Measurements from ENCODE around the gene ALK.

ALK gene

GRCh38 chr2:29762239-29762638, 159.1 kb downstream of the ALK start:
- TF ChIP-seq CTCF (IDR thresholded peaks at IDR 0.05; ENCODE audit: low read depth, low read length), result no peak
- no peak for DNase-seq (ENCODE audit: extremely low read depth, low read depth)

- no peak for DNase-seq (ENCODE audit: extremely low read depth, low read depth)
- TF ChIP-seq CTCF (IDR thresholded peaks at IDR 0.05; ENCODE audit: low read depth, low read length), result no peak
These were observed 160.1 kb downstream of the ALK start for GRCh38 chr2:29761278-29761677.

GRCh38 chr2:29760008-29760407, 161.4 kb downstream of the ALK start:
- TF ChIP-seq CTCF (IDR thresholded peaks at IDR 0.05; ENCODE audit: low read depth, low read length), result no peak
- DNase-seq (ENCODE audit: extremely low read depth, low read depth), result no peak

GRCh38 chr2:29759360-29759759, 162.0 kb downstream of the ALK start:
- no peak for TF ChIP-seq CTCF (IDR thresholded peaks at IDR 0.05; ENCODE audit: low read depth, low read length)
- no peak for DNase-seq (ENCODE audit: extremely low read depth, low read depth)

- TF ChIP-seq CTCF (IDR thresholded peaks at IDR 0.05; ENCODE audit: low read depth, low read length), result no peak
- no peak for DNase-seq (ENCODE audit: extremely low read depth, low read depth)
These were observed 165.6 kb downstream of the ALK start for GRCh38 chr2:29755829-29756228.

- DNase-seq (ENCODE audit: extremely low read depth, low read depth), result no peak
- no peak for TF ChIP-seq CTCF (IDR thresholded peaks at IDR 0.05; ENCODE audit: low read depth, low read length)
These were observed 166.2 kb downstream of the ALK start for GRCh38 chr2:29755233-29755632.

- DNase-seq (ENCODE audit: extremely low read depth, low read depth), result peak; percentile 16
- no peak for TF ChIP-seq CTCF (IDR thresholded peaks at IDR 0.05; ENCODE audit: low read depth, low read length)
These were observed 167.5 kb downstream of the ALK start for GRCh38 chr2:29753671-29754444.

All from AG09319 (cell line).